ENCODE results near the gene C1QTNF6.

- TF ChIP-seq, protein P1, sequence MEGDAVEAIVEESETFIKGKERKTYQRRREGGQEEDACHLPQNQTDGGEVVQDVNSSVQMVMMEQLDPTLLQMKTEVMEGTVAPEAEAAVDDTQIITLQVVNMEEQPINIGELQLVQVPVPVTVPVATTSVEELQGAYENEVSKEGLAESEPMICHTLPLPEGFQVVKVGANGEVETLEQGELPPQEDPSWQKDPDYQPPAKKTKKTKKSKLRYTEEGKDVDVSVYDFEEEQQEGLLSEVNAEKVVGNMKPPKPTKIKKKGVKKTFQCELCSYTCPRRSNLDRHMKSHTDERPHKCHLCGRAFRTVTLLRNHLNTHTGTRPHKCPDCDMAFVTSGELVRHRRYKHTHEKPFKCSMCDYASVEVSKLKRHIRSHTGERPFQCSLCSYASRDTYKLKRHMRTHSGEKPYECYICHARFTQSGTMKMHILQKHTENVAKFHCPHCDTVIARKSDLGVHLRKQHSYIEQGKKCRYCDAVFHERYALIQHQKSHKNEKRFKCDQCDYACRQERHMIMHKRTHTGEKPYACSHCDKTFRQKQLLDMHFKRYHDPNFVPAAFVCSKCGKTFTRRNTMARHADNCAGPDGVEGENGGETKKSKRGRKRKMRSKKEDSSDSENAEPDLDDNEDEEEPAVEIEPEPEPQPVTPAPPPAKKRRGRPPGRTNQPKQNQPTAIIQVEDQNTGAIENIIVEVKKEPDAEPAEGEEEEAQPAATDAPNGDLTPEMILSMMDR (IDR thresholded peaks at IDR 0.05) = no peak
- no peak for TF ChIP-seq REST (IDR thresholded peaks at IDR 0.05; ENCODE audit: insufficient read depth in 1 of 2, low read depth in 2 of 2, low read length in 1 of 2)
- no peak for TF ChIP-seq POLR2AphosphoS5 (IDR thresholded peaks at IDR 0.05; ENCODE audit: low read depth, low read length)
- TF ChIP-seq SIN3A (IDR thresholded peaks at IDR 0.05; ENCODE audit: borderline replicate concordance, insufficient read depth, low read depth, low read length) = no peak
- no peak for TF ChIP-seq TCF7L2 (IDR thresholded peaks at IDR 0.05; ENCODE audit: low read depth, low read length)
Measured at GRCh38 chr22:37188901-37189466, 937 bp upstream of the C1QTNF6 start.

Data from Panc1 (cell line).